Measurements from ENCODE around the gene UFSP1. TPM values are rescaled to one million over a fixed set of nuclear protein-coding genes. Genes with fewer than 3 reads are reported as not detected.

Gene UFSP1
- total and polyA plus RNA-seq, 2 of the 13 experiments (the other 11 are each of a cell fraction or from before 2014, with no cell fraction given): 0.65 to 3.3 TPM

DNA sequence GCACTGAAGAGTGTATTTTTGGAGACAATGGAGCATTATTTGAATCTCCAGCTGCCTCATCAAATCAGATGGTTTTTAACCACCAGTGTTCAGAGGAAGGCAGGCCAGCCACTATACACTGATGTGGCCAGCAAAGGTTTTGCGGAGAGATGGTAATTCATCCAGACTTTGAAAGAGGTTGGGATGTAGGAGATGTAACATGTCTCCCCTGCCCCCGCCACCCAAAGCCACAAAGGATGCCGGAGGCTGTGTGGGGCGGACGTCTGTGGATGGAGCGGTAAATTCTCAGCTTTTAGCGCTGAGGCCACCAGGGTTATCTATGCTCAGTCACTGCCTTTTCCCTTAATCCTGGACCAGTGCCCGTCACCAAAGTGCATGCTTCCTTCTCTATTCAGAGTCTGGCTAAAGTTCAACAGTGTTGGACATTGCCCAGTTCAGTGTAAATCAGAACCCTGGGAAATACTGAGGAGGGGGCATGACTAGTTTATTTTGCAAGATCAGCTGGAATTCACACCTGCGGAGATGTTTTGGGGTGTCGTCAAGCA lies 26.0 kb downstream of the UFSP1 start:
- H3K27ac ChIP-seq (ENCODE audit: extremely low read length, insufficient read depth, low read length): peak overlapping the region; percentile 11
- no peaks in the 10 kb centered on the region for H4K20me1 ChIP-seq (ENCODE audit: insufficient read depth, low read length)
- in situ Hi-C loops (cut with HindIII; ENCODE audit: extremely low pct_ligation_motif_present, low pct_unique_long_range_greater_than_20kb): no loop called here
- no peak overlapping the region for H3K4me3 ChIP-seq (replicated peaks in 1 of 3; ENCODE audit: insufficient read depth in 1 of 3, low read depth in 2 of 3, low read length in 3 of 3)
- FAIRE-seq: peak; percentile 77
- no peaks in the 10 kb centered on the region for H3K9me3 ChIP-seq (ENCODE audit: low read length)
- no TSS peak for BruUV-seq (replicated peaks)
- peaks cover 19% of the 10 kb centered on the region for H3K4me1 ChIP-seq (ENCODE audit: insufficient read depth, low read length)
- ChIA-PET CTCF (ENCODE audit: low intra/inter-chr PET ratio, low total read pairs) (no interaction called here), POLR2A (interaction anchor here (1.4 kb wide), 1 partner anchor 12 kb away, joined by 7 read pairs; the partner anchor contains the start of gene SRRT)
- H3K36me3 ChIP-seq (replicated peaks in 1 of 2; ENCODE audit: control insufficient read depth in 1 of 2, insufficient read depth in 2 of 2, low read length in 2 of 2): peaks cover 6 to 10% of the 10 kb centered on the region in 2 experiments; a peak in 4 of 5 replicates
- H3K4me2 ChIP-seq (ENCODE audit: low read depth, low read length): no peak overlapping the region
- H3K9ac ChIP-seq (ENCODE audit: insufficient read depth, low read depth, low read length): no peak overlapping the region
- peak; percentile 71 for ATAC-seq
- intact Hi-C loops (cut with micrococcal nuclease; ENCODE audit: unreplicated experiment): no loop called here
- DNase-seq (ENCODE audit: low spot score): peak; percentile 50
- 29% methylated on average over 10 of the region's 10 CpGs for WGBS (ENCODE audit: low lambda C conversion rate)
- H3K79me2 ChIP-seq (ENCODE audit: insufficient read depth, low read length): no peaks in the 10 kb centered on the region
- no peak overlapping the region for H2AFZ ChIP-seq (ENCODE audit: low read length)
- H3K27me3 ChIP-seq (ENCODE audit: control insufficient read depth in 1 of 2, insufficient read depth in 2 of 2, low read length in 2 of 2): no peaks in the 10 kb centered on the region
- no peak for TF ChIP-seq RAD21 (CRISPR knock-in tag; IDR thresholded peaks at IDR 0.05)
- no peak for TF ChIP-seq SALL2 (CRISPR knock-in tag; IDR thresholded peaks at IDR 0.05)
- no peak for TF ChIP-seq FOXA1 (IDR thresholded peaks at IDR 0.05)
- TF ChIP-seq FOXA1 (CRISPR knock-in tag; IDR thresholded peaks at IDR 0.05): no peak
- TF ChIP-seq TBP (CRISPR knock-in tag; IDR thresholded peaks at IDR 0.05): no peak
- no peak for TF ChIP-seq SRF (IDR thresholded peaks at IDR 0.05; ENCODE audit: low read depth, low read length)
- TF ChIP-seq ZNF607 (CRISPR knock-in tag; IDR thresholded peaks at IDR 0.05; ENCODE audit: borderline replicate concordance): peak; percentile 37; the same call in 1 of the 2 replicates
- no peak for TF ChIP-seq AGO1 (IDR thresholded peaks at IDR 0.05; ENCODE audit: low read depth, low read length, poor library complexity, severe bottlenecking)
- TF ChIP-seq ZBTB46 (CRISPR knock-in tag; IDR thresholded peaks at IDR 0.05; ENCODE audit: borderline replicate concordance): no peak
- no peak for TF ChIP-seq ZNF441 (CRISPR knock-in tag; IDR thresholded peaks at IDR 0.05; ENCODE audit: borderline replicate concordance)
- no peak for TF ChIP-seq HNRNPUL1 (IDR thresholded peaks at IDR 0.05; ENCODE audit: low read depth, low read length)
- TF ChIP-seq TFAP4 (IDR thresholded peaks at IDR 0.05; ENCODE audit: borderline replicate concordance, low read depth): 0 out of 2 replicates have a peak, but pooled peaks have one; percentile 39
- TF ChIP-seq, protein P1, sequence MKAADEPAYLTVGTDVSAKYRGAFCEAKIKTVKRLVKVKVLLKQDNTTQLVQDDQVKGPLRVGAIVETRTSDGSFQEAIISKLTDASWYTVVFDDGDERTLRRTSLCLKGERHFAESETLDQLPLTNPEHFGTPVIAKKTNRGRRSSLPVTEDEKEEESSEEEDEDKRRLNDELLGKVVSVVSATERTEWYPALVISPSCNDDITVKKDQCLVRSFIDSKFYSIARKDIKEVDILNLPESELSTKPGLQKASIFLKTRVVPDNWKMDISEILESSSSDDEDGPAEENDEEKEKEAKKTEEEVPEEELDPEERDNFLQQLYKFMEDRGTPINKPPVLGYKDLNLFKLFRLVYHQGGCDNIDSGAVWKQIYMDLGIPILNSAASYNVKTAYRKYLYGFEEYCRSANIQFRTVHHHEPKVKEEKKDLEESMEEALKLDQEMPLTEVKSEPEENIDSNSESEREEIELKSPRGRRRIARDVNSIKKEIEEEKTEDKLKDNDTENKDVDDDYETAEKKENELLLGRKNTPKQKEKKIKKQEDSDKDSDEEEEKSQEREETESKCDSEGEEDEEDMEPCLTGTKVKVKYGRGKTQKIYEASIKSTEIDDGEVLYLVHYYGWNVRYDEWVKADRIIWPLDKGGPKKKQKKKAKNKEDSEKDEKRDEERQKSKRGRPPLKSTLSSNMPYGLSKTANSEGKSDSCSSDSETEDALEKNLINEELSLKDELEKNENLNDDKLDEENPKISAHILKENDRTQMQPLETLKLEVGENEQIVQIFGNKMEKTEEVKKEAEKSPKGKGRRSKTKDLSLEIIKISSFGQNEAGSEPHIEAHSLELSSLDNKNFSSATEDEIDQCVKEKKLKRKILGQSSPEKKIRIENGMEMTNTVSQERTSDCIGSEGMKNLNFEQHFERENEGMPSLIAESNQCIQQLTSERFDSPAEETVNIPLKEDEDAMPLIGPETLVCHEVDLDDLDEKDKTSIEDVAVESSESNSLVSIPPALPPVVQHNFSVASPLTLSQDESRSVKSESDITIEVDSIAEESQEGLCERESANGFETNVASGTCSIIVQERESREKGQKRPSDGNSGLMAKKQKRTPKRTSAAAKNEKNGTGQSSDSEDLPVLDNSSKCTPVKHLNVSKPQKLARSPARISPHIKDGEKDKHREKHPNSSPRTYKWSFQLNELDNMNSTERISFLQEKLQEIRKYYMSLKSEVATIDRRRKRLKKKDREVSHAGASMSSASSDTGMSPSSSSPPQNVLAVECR (CRISPR knock-in tag; IDR thresholded peaks at IDR 0.05; ENCODE audit: borderline replicate concordance): peak; percentile 53; the same call in 1 of the 2 replicates
- TF ChIP-seq ZNF224 (CRISPR knock-in tag; IDR thresholded peaks at IDR 0.05): no peak
- TF ChIP-seq, protein P2, sequence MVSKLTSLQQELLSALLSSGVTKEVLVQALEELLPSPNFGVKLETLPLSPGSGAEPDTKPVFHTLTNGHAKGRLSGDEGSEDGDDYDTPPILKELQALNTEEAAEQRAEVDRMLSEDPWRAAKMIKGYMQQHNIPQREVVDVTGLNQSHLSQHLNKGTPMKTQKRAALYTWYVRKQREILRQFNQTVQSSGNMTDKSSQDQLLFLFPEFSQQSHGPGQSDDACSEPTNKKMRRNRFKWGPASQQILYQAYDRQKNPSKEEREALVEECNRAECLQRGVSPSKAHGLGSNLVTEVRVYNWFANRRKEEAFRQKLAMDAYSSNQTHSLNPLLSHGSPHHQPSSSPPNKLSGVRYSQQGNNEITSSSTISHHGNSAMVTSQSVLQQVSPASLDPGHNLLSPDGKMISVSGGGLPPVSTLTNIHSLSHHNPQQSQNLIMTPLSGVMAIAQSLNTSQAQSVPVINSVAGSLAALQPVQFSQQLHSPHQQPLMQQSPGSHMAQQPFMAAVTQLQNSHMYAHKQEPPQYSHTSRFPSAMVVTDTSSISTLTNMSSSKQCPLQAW (CRISPR knock-in tag; IDR thresholded peaks at IDR 0.05): peak; percentile 59; the same call in 1 of the 2 replicates
- no peak for TF ChIP-seq SMARCE1 (IDR thresholded peaks at IDR 0.05; ENCODE audit: borderline replicate concordance)

Measured in HepG2 (cell line).